Thyroid gland (tissue), 4 donors: ENCODE results near the gene MAPRE2.

Experiments
- POLR2A ChIP-seq, 2 donors: fragments of 450-650 bp; IDR thresholded peaks; one replicate each; pipeline ENCODE4 v1.6.1; 2017; ENCODE audit warnings: antibody characterized with exemption in 2 of 2, mild to moderate bottlenecking in 2 of 2, moderate library complexity in 1 of 2
- TF ChIP-seq, protein P1 (sequence below), 6 experiments: fragments of 200-600 bp in 3 of 6; fragments of 450-650 bp in 3 of 6; sonication (generic) in 3 of 6; IDR thresholded peaks; one replicate each; pipeline ENCODE4 v1.5.1; 2016 to 2019; ENCODE audit warnings: antibody characterized with exemption in 6 of 6, mild to moderate bottlenecking in 2 of 6, inconsistent platforms in 1 of 6, moderate library complexity in 1 of 6

DNA sequence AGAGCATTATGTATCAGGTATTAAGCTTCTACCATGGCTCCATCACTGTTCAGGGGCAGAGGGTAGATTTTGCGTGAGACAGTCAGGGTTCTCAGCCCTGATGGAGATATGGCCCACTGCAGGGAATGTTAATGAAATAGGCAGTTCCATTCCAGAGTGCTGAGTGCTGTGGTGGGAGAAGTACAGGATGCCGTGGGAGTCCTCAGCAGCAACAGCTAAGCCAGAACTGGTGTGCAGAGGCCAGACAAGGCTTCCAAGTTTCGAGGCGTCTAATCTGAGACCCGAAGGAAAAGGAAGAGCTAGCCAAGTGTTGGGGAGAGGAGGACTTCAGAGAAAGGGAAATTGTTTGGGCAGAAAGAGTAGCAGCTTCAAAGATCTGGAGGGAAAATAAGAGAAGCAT is 30.2 kb upstream of the MAPRE2 start:
- TF ChIP-seq POLR2A (IDR thresholded peaks at IDR 0.05), result no peak
- TF ChIP-seq, protein P1, sequence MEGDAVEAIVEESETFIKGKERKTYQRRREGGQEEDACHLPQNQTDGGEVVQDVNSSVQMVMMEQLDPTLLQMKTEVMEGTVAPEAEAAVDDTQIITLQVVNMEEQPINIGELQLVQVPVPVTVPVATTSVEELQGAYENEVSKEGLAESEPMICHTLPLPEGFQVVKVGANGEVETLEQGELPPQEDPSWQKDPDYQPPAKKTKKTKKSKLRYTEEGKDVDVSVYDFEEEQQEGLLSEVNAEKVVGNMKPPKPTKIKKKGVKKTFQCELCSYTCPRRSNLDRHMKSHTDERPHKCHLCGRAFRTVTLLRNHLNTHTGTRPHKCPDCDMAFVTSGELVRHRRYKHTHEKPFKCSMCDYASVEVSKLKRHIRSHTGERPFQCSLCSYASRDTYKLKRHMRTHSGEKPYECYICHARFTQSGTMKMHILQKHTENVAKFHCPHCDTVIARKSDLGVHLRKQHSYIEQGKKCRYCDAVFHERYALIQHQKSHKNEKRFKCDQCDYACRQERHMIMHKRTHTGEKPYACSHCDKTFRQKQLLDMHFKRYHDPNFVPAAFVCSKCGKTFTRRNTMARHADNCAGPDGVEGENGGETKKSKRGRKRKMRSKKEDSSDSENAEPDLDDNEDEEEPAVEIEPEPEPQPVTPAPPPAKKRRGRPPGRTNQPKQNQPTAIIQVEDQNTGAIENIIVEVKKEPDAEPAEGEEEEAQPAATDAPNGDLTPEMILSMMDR (IDR thresholded peaks at IDR 0.05), result no peak
